ENCODE measurements around the gene ARNT2. TPM values are rescaled to one million over a fixed set of nuclear protein-coding genes. Genes with fewer than 3 reads are reported as not detected.
"Not testable (repeated sequence)": the region's sequence is repeated elsewhere in the genome, so short reads cannot be mapped to it uniquely, and the experiment has no call there.

ARNT2 gene
- total RNA-seq, 1 experiment from 2014 or later, result 3.6 TPM

DNA sequence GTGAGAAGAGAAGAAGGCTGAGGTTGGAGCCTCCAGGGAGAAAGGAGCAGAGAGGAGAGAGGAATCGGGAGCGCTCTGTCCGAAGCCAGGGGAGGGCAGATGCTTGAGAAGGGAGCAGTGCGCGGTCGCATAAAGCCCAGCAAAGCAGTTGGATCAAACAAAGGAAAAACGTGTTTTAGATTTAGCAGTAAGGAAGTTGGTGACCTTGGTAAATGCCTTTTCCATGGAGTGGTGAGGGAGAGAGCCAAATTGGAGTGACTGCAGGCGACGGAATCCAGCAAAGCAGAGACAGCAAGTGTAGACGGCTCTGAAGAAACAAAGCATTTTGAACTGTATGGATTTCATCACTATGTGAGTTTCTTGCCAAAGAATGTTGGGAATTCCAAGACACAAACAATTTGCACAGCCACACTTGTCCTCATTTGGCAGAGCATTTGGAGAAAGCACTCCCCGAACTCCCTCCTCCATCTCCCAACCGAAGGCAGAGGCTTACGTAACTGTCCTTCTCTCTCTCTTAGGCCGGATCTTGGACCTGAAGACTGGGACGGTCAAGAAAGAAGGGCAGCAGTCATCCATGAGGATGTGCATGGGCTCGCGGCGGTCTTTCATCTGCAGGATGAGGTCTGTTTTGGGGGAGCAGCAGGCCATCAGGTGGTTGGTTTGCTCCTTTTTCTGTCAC lies 103.6 kb downstream of the ARNT2 start:
- TF ChIP-seq, protein P1, sequence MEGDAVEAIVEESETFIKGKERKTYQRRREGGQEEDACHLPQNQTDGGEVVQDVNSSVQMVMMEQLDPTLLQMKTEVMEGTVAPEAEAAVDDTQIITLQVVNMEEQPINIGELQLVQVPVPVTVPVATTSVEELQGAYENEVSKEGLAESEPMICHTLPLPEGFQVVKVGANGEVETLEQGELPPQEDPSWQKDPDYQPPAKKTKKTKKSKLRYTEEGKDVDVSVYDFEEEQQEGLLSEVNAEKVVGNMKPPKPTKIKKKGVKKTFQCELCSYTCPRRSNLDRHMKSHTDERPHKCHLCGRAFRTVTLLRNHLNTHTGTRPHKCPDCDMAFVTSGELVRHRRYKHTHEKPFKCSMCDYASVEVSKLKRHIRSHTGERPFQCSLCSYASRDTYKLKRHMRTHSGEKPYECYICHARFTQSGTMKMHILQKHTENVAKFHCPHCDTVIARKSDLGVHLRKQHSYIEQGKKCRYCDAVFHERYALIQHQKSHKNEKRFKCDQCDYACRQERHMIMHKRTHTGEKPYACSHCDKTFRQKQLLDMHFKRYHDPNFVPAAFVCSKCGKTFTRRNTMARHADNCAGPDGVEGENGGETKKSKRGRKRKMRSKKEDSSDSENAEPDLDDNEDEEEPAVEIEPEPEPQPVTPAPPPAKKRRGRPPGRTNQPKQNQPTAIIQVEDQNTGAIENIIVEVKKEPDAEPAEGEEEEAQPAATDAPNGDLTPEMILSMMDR (IDR thresholded peaks at IDR 0.05; ENCODE audit: unreplicated experiment), result no peak
- intact Hi-C loops (cut with micrococcal nuclease; ENCODE audit: unreplicated experiment), result no loop called here
- H3K27ac Mint-ChIP-seq (ENCODE audit: unreplicated experiment), result no peak overlapping the region
- no peaks in the 10 kb centered on the region for H3K4me1 Mint-ChIP-seq (ENCODE audit: low read depth, unreplicated experiment)
- peaks cover 17% of the 10 kb centered on the region for H3K27me3 Mint-ChIP-seq (ENCODE audit: unreplicated experiment)
- DNase-seq, result no peak
- CTCF ChIA-PET, result no interaction called here
- H3K9me3 Mint-ChIP-seq (ENCODE audit: low read depth, unreplicated experiment), result no peaks in the 10 kb centered on the region
- BruUV-seq (replicated peaks), result no TSS peak
- no peaks in the 10 kb centered on the region for H3K36me3 Mint-ChIP-seq (ENCODE audit: insufficient read depth, unreplicated experiment)
- H3K4me3 Mint-ChIP-seq (ENCODE audit: low read depth, unreplicated experiment), result no peak overlapping the region

DNA sequence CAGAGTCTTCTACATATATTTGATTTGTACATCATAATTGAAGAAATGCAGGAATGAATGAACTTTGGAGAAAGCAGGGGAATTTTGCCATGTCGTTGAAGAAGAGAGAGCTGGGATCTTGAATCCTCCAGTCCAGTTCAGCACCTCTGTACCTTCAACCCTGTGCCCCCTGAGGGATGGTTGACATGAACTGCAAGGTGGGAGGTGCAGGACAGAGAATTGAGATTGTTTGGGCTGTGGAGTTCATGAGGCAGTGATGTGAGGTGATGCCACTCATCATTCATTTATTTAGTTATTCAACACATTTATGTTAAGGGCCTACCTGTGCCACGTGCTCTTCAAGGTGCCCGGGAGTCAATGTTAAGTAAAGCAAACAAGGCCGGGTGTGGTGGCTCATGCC lies 104.6 kb downstream of the ARNT2 start:
- TF ChIP-seq, protein P1 (IDR thresholded peaks at IDR 0.05; ENCODE audit: unreplicated experiment), result no peak
- no peaks in the 10 kb centered on the region for H3K9me3 Mint-ChIP-seq (ENCODE audit: low read depth, unreplicated experiment)
- no peak overlapping the region for H3K4me3 Mint-ChIP-seq (ENCODE audit: low read depth, unreplicated experiment)
- no peak for DNase-seq
- no TSS peak for BruUV-seq (replicated peaks)
- no peak overlapping the region for H3K27ac Mint-ChIP-seq (ENCODE audit: unreplicated experiment)
- CTCF ChIA-PET, result no interaction called here
- H3K27me3 Mint-ChIP-seq (ENCODE audit: unreplicated experiment), result peaks cover 11% of the 10 kb centered on the region
- H3K36me3 Mint-ChIP-seq (ENCODE audit: insufficient read depth, unreplicated experiment), result no peaks in the 10 kb centered on the region
- H3K4me1 Mint-ChIP-seq (ENCODE audit: low read depth, unreplicated experiment), result no peaks in the 10 kb centered on the region
- intact Hi-C loops (cut with micrococcal nuclease; ENCODE audit: unreplicated experiment), result no loop called here

DNA sequence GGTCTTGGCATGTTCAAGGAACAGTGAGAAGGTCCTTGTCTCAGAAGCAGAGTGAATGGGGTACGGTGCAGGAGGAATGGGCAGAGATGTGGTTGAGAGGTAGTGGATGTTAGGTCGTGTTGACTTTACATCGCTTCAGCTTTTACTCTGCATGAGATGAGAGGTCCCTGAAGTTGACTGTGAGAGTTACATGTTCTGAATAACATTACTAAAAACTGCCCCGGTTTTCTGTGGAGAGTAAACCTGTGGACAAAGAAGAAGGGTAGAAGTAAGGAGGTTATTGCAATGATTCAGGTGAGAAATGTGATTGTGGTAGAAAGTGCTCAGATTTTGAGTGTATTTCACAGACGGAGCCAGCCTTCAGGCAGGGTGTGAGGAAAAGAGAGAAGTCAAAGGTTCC lies 105.6 kb downstream of the ARNT2 start:
- intact Hi-C loops (cut with micrococcal nuclease; ENCODE audit: unreplicated experiment), result no loop called here
- no peak for DNase-seq
- BruUV-seq (replicated peaks), result no TSS peak
- CTCF ChIA-PET, result no interaction called here
- TF ChIP-seq, protein P1 (IDR thresholded peaks at IDR 0.05; ENCODE audit: unreplicated experiment), result no peak
- Mint-ChIP-seq H3K4me3 (ENCODE audit: low read depth, unreplicated experiment) (no peak overlapping the region), H3K27me3 (ENCODE audit: unreplicated experiment) (peaks cover under 1% of the 10 kb centered on the region), H3K9me3 (ENCODE audit: low read depth, unreplicated experiment) (no peaks in the 10 kb centered on the region), H3K4me1 (ENCODE audit: low read depth, unreplicated experiment) (no peaks in the 10 kb centered on the region), H3K27ac (ENCODE audit: unreplicated experiment) (no peak overlapping the region), H3K36me3 (ENCODE audit: insufficient read depth, unreplicated experiment) (no peaks in the 10 kb centered on the region)

DNA sequence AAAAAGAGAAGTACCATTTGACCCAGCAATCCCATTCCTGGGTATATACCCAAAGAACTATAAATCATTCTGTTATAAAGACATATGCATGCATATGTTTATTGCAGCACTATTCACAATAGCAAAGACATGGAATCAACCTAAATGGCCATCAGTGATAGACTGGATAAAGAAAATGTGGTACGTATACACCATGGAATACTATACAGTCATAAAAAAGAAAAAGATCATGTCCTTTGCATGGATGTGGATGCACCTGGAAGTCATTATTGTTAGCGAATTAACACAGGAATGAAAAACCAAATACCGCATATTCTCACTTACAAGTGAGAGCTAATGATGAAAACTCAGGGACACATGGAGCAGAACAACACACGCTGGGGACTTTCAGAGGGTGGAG lies 106.8 kb downstream of the ARNT2 start:
- intact Hi-C loops (cut with micrococcal nuclease; ENCODE audit: unreplicated experiment); H3K9me3 Mint-ChIP-seq (ENCODE audit: low read depth, unreplicated experiment); H3K4me1 Mint-ChIP-seq (ENCODE audit: low read depth, unreplicated experiment); BruUV-seq (replicated peaks); H3K36me3 Mint-ChIP-seq (ENCODE audit: insufficient read depth, unreplicated experiment); DNase-seq; H3K27me3 Mint-ChIP-seq (ENCODE audit: unreplicated experiment); CTCF ChIA-PET; H3K27ac Mint-ChIP-seq (ENCODE audit: unreplicated experiment); H3K4me3 Mint-ChIP-seq (ENCODE audit: low read depth, unreplicated experiment): not testable (repeated sequence)

Data from Calu3 (cell line).